CD4-positive, alpha-beta T cell treated with Interleukin-1 beta for 1 hour (primary cell): ENCODE measurements around the gene SHISA9.

Source experiments
- DNase-seq, 2 donors: peaks; one replicate each; pipeline ENCODE4 v3.0.0-alpha.2; 2020 to 2022

SHISA9 gene

DNA sequence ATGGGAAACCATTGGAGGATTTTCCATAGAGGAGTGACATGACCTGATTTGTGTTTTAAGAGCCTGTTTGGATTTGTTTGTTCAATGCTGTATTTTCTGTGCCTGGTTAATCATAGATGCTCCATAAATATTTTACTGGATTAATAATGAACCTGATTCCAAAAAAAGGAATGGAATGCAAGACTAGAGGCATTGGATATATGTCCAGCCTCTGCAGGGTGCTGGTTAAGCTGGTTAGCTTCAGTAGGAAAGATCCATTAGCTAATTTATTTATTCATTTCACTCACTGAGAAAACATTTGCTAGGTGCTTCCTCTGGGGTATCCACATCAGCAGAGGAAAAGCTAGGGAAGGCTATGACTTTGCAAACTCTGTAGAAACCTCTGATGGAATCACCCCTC is 57.7 kb downstream of the SHISA9 start:
- DNase-seq, result no peak

DNA sequence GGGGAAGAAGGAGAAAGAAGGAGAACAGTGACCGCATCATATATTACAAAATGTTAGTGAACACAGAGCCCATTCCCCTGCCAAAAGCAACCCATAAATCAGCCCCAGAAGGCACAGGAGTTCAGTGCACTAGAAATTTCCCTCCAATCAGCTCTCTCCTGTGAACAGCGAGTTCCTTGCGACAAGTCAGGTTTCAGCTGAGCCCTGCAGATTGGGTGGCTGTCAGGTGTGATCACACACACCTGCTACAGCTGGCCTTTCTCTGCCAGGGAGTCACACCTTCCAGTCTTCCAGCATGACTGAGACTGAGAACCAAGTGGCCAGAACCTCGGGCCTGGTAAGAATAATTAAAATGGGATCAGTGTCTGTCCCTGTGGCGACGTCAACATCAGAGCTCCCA is 60.2 kb downstream of the SHISA9 start:
- DNase-seq, result no peak

DNA sequence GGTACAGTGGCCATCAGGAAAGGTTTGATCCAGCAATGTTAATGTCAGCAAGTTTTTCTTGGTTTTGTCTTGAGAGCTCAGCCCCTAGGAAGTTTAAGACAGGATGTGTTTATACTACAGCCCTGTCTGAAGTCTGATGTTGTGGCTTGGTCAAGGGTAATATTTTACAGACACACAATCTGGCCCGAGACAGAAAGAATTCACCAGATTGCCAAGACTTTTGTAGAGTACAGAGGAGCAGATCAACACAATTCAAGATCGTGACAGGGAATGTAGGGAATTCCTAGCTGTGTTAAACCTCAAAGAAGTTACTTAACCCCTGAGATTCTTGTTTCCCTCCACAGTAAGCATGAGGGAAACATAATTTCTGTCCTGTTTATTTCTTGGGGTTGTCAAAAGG is 63.1 kb downstream of the SHISA9 start:
- no peak for DNase-seq

DNA sequence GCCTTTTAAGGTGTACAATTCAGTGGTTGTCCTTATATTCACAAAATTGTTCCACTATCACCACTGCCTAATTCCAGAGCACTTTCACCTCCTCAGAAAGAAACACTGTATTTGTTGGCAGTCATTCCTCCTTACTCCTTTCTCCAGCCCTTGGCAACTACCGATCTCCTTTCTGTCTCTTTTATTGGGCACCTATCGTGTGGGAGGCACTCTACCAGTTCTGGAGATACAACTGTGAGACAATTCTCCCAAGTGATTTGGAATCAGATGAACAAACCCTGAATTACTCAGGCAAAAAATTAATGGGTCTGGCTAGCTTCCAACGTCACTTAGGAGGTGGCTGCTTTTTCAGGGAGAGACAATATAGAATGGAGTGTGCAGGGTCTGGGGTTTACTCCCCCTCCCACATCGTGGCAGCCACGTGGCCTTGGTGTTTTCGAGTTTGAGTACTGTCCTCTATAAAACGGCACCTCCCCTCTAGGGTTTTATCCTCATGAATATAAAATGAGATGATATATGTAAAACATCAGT is 63.9 kb downstream of the SHISA9 start:
- no peak for DNase-seq

DNA sequence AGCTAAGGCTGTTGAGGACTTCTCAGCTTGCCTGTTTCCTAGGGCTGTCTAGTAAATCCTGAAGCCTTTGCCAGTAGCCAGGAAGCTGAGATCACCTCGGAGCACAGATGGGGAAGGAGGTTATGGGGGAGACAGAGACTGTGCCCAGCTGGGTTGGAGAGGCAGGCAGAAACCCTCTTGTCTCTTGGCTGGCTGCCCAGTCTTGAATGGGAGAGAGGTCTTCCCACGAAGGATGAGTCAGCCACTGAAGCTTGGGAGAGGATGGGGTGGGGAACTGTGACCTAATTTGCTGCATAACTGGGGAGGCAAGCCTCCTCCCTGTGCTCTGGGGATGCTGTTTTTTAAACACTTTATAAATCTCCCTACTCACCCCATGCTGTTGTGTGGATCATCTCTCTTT is 69.8 kb downstream of the SHISA9 start:
- no peak for DNase-seq

DNA sequence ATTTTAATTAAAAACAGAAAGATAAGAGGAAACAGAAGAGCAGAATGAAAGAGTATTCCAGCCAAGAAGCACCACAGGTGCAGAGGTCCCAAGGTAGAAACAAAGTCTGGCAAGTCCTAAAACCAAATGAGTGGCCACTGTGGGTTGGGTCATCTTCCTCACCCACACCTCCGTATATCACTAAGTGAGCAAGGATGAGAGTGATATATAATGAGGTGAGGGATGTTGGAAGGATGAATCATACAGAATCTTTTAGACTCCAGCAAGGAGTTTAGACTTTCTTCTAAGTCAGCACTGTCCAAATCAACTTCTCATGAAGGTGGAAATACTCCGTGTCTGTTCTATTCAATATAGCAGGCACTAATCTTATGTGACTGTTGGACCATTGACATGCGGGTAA is 70.8 kb downstream of the SHISA9 start:
- DNase-seq, result no peak

DNA sequence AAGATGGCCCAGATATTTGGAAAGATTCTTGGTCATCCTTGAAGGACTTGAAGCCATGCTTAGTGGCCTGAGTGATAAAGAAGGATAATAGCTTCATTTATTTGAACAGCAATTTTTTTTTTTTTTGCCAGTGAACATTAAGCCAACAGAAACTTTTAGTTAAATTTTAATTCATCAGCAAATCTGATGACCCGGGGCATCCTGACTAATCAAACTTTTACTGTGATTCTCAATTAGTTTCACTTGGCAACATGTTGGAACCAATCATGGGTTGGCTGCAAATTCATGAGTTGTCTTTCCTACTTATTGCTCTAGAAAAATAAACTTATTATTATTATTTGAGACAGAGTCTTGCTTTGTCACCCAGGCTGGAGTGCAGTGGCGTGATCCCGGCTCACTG is 74.4 kb downstream of the SHISA9 start:
- no peak for DNase-seq

DNA sequence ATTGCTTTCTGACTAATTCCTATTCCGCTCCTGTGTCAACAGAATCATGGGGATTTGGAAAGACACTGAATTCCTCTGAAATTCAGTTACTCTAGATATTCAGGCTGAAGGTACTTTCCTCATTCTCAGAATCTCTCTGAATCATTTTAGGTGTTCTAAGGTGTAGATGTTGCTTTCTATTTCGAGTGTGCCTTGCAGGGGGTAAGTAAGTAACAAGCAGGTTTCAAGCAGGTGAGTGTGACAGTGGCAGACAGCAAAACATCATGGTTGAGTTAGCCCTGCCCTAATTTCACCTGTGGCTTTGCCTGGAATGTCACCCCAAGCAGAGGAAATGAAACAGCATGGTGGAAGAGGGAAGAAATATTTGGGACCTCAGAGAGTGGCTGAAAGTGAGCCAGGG is 75.1 kb downstream of the SHISA9 start:
- no peak for DNase-seq

DNA sequence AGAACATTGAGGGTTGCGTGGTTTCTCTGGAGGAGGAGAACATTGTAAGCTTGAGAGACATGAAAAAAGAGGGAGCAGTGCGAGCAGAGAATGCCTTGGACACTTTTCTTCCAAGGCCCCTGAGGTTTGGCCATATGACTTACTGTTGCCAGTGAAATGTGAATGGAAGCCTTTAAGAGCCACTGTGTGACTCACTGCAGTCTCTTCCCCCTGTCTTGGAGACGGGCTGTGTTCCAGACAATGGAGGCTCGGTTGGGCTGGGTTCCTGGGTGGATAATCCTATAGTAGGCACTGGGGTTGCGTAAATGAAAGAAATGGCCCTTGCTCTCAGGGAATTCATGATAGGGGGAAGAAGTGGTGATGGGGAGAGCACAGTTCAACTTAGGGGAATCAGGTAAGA is 75.5 kb downstream of the SHISA9 start:
- no peak for DNase-seq

DNA sequence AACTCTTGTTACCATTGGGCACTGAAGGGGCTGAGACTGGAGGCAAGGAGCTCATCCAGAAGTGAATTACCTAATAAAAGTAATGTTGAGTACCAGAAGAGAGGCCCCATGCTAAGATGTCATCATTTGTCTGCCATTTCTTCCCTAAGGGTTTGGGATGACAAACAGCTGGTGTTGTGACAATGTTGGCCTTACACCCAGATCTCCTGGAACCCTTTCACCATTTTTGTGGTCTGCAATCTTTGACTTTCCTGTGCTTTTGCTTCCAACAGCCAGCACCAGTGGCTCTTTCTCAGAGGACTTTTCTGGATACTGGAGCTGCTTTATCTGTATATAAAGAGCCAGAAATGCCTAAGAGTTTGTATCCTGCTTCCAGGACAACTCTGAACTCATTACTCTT is 84.1 kb downstream of the SHISA9 start:
- DNase-seq, result no peak

DNA sequence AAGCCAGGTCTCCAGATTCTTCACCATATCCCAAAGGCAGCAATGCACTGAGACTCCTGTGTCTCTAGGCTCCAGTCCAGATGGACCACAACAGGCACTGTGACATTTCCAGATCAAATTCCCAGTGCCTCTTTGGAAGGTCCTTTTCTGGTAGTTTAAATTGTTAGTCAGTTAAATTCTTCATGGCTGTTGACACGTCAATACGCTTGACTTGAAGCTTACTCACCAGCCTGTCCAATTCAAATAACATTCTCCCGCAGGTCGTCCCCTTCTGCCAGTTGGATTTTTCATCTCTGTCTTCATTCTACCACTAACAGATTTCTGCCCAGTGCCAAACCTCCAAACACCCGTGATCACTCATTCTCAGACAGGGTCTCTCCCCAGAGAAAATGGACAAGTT is 86.7 kb downstream of the SHISA9 start:
- no peak for DNase-seq

DNA sequence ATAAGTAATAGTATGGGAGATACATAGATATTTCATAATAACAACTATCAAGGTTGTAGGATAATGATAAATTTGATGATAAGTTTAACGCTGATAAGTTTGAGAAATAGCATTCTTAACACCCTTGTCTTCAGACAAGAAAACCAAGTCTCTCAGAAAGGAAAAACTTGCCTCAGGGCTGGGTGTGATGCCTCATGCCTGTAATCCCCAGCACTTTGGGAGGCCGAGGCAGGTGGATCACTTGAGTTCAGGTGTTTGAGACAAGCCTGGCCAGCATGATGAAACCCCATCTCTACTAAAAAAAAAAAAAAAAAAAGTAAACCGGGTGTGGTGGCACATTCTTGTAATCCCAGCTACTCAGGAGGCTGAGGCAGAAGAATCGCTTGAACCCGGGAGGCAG is 90.7 kb downstream of the SHISA9 start:
- DNase-seq, result no peak

DNA sequence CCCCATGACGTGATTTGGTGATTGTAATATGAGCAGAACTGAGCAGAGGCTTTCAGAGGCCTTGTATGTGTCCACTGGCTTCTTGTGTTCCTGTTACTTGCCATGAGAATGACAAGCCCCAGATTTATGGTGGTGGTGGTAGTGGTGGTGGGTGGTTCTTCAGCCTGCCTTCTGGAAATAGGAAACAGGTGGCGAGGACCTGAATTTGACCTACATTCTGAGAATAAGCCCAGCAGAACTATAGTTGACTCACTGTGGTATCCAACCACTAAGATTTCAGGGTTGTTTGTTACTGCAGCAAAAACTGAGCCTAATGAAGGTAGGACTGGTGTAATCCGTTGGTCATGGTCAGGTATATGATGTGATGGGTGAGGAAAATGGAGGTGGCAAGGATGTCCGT is 93.0 kb downstream of the SHISA9 start:
- DNase-seq, result no peak

DNA sequence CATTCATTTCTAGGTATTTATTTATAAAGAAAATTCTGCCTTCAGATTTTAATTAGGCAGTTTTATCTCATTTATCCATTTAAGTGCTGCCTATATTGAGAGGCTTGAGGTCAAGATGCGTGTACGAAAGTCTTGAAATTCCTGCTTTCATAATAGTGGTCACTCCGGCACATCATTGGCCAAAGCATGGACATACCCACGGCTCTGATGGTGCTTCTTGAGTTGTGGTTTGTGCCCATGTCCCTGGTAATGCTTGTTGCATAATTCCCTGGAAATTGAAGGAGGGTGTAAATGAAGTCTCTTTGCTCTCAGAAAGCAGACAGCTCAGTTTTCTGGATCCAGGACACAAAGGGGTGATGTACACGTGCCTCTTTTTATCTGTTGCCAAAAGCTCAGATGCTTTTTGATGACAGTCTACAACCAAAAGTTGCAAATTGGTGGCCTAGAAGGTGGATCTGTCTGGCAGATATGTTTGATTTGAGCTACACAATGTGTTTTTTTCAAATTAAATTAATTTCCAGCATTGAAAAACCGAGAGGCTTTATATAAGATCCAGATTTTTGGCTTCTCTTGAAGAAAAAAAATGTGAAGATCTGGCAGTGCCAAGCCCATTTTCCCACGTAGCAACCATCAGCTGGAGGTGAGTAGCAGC is 94.4 kb downstream of the SHISA9 start:
- no peak for DNase-seq

DNA sequence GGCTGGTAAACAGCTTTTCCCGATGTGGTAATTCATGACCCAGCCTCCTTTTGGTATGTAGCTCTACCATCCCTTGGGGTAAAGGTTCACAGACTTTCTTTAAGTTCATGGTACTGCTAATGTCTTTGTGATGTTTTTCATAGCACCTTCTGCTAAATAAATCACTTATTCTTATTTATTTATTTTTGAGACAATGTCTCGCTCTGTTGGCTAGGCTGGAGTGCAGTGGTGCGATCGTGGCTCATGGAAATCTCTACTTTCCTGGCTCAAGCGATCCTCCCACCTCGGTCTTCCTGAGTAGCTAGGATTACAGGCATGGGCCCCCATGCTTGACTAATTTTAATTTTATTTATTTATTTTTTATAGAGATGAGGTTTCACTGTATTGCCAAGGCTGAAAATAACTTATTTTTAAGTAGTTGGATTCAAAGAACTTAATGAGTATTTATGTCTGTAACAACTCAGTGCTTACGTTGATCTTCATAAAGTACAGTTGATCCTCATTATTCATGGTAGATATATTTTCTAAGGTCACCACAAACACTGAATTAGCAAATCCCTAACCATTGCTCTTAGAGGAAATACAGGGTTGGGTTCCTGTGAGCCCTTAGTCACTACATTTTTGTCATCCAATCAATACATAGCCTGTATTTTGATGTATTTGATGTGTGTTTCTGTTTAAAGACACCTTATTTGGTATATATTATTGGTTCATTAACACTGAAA is 97.1 kb downstream of the SHISA9 start:
- no peak for DNase-seq

DNA sequence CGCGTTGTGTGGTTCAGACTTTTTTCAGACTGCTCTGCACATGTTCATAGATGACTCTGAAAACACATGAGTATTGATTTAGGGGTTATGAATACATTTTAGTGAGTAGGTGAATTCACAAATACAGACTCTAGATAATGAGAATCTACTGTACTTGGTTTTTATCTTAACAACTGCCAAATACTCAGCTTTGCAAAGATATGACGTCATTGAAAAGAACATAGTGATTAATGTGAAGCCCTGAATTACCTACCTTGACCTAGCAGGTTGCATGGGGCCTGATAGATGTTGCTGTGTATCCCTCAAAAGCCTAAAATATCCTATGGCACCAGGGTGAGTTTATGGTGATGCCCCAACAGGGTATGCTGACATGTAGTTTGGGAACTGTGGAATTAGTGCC is 98.0 kb downstream of the SHISA9 start:
- DNase-seq, result no peak

DNA sequence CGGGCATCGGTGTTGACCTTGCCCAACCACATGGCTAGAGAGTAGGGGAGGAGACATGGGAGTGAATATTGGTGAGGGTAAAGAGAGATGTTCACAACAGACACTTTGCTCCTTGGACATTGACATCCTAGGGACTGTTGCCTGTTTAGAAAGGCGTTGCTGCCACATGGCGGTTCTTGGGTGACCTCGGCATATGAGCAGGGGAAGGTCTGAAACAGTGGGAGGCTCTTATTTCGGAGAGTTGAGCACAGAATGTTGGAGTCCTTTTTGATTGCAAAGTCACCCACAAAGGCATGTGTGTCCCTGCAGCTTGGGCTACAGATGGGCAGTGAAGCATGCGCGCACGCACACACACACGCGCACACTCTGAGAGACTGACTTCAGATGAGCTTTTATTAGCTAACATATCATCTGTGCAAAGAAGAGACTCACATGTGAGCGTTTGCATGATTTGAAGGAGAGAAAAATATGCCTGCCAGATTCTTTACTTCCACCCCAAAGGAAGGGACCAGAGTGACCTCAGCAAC is 104.4 kb downstream of the SHISA9 start:
- no peak for DNase-seq

DNA sequence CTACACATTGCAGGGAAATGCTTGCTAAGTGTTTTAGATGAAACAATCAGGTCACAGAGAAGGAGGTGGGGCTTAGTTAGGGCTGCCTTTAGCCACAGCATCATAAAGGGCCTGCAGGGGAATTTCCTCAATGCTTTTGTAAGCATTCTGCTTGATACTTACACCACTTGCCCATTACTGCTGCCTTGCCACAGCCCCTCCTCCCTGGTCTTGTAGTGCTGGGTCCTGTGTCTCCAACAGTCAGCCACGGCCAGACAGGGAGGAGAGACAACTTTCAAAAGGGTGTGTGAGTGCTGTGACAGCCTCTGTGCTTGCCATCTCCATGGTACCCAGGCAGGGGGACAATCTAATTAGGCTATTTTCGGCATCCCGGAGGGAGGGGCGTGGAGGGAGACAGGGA is 111.2 kb downstream of the SHISA9 start:
- DNase-seq, result no peak

DNA sequence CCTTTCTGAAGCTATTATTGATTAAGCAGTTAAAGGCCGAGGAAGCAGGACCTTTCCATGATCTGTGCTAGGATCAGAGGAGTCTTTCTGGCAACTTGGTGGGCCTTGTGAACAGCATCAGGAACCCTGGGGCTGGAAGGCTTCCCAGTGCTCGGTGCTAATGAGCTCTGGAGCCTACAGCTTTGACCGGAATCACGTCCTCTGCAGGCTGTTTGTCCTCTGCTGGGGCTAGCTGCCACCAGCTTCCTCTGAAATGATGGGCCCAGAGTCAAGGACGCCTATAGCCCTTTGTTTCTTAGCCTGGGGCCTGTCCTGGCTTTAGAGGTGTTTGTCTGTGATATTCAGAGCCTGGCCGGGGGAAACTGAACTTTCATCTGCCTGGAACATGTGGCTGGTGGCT is 111.6 kb downstream of the SHISA9 start:
- no peak for DNase-seq

DNA sequence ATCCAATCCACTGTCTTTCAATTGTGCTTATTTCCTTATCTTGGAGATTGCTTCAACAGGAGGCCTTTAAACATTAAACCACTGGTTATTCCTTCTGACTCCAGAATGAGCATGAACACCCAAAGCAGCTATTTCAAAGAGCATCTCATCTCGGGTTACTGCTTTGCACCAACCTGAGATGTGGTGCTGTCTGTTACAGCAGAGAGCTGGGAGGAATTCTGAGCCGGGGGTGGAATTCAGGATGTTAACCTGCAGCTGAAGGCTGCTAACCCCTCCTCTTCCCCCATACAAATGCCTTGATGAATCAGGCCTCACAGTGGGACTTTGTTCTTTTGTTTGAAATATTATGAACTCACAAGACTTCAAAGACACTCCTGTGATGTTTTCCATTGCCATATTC is 113.1 kb downstream of the SHISA9 start:
- DNase-seq, result no peak

DNA sequence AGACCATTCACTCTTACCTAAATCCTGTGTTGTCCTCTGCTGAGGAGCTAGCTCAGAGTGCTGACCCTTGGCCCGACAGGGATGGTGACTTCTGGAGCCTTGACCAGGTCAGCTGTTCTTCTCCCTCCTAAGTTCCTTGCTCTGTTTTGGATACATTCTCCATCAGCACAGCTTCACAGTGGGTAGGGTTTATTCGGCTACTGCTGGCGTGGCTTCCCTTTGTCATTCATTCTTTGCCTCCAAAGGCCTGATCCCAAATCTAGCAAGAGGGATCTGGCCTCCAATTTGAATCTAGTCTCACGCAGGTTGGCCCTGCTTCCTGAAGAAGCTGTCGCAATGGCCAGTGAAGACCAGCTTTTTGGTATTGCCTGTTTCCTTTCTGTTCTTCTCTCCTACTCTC is 116.6 kb downstream of the SHISA9 start:
- no peak for DNase-seq

DNA sequence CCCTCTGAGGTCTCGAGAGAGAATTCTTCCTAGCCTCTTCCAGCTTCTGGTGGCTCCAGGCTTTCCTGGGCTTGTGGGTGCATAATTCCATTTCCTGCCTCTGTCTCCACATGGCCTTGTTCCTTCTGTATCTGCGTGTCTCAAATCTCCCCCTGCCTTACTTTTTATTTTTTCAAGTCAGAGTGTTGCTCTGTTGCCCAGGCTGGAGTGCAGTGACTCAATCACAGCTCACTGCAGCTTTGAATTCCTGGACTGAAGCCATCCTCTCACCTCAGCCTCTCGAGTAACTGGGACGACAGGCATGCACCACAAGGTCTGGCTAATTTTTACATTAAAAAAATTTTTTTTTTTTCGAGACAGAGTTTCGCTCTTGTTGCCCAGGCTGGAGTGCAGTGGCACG is 120.6 kb downstream of the SHISA9 start:
- no peak for DNase-seq

DNA sequence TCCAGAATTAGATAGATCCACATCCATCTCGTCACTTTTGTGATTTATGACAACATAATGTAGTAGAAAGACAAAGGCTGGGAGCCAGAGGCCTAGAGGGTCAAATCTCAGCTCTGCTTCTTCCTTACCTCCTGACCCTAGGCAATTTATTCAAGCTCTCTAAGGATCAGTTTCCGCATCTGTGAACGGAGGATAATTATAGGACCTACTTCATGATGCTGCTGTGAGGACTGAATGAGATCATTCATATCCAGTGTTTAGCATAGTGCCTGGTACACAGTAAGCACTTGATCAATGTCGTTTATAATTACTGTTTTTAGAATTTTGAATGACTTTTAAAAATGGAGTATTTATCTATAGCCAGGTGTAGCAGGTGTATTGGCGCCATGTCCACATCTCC is 128.4 kb downstream of the SHISA9 start:
- no peak for DNase-seq

DNA sequence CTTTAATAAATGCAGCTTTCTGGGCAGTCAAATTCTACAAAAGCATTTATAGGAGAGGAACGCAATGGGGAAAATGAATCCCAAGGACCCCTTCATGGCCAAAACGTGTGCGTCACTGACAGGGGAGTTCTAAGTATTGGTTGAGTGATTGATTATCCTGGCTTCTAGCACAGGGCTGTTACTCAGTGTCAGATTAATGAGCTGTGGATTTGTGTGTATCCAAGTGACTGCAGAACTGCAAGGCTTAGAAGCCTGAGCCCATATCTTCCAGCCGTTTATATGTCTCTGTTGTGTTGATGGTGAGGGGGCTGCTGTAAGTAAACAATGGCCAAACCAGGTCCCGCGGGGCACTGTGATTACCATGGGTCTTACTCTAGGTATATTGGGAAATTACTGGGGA is 129.4 kb downstream of the SHISA9 start:
- DNase-seq, result no peak

DNA sequence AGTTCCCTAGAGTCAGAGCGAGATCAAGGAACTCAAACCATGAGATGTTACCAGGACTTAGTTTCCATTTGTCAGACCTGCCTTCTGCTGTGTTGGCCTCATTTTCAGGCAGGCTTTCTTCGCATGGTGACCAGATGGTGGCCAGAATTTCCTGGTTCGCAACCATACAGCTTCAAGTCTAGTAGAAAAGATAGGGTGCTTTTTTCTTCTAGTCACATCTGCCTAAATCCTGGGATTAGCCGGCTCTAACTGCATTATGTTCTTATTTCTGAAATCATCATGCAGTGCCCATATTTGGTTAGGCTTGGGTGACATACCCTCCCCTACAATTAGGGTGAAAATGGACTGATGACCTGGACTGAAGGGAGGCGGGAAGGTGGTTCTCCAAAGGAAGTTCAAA is 131.5 kb downstream of the SHISA9 start:
- no peak for DNase-seq
